GM12878 (cell line): Measurements from ENCODE around the gene TOMM20. TPM values are rescaled to one million over a fixed set of nuclear protein-coding genes. Genes with fewer than 3 reads are reported as not detected.
A peak's percentile ranks its signal among the peaks of the same experiment; 100 is the strongest.

Experiments used
- BRCA1 ChIP-seq: IDR thresholded peaks from 2 replicates; pipeline ENCODE4 v1.6.1; 2011; ENCODE audit warnings: low read depth, low read length, improper control_type of control experiment
- CHD1 ChIP-seq: IDR thresholded peaks from 2 replicates; pipeline ENCODE4 v1.6.1; 2012; ENCODE audit warnings: low read depth, low read length, improper control_type of control experiment
- E2F8 ChIP-seq: fragments of 450-650 bp; IDR thresholded peaks from 2 replicates; pipeline ENCODE4 v1.6.1; 2018; ENCODE audit warnings: mild to moderate bottlenecking, low read depth, moderate library complexity; ENCODE audit not compliant: partially characterized antibody
- EGR1 ChIP-seq, 2 experiments: IDR thresholded peaks; 1 replicate in 1 of 2; 2 replicates in 1 of 2; pipeline ENCODE4 v1.6.1; 2011 to 2012; ENCODE audit warnings: low read depth in 2 of 2, low read length in 2 of 2, borderline replicate concordance in 1 of 2, mild to moderate bottlenecking in 1 of 2, moderate library complexity in 1 of 2
- FOS ChIP-seq: IDR thresholded peaks from 3 replicates; pipeline ENCODE4 v1.6.1; 2011; ENCODE audit warnings: borderline replicate concordance; ENCODE audit not compliant: insufficient read length; ENCODE audit errors: extremely low read depth
- GATAD2B ChIP-seq: fragments of 450-650 bp; conservative IDR thresholded peaks from 2 replicates; pipeline ENCODE4 v1.6.1; 2017; ENCODE audit warnings: low read depth, mild to moderate bottlenecking, moderate library complexity
- JUNB ChIP-seq: IDR thresholded peaks from 2 replicates; pipeline ENCODE4 v1.6.1; 2016; ENCODE audit warnings: antibody characterized with exemption, mild to moderate bottlenecking
- MEF2A ChIP-seq: IDR thresholded peaks from 2 replicates; pipeline ENCODE4 v1.6.1; 2011; ENCODE audit warnings: low read depth, mild to moderate bottlenecking, low read length, moderate library complexity; ENCODE audit not compliant: insufficient read depth
- NR2C2 ChIP-seq: IDR thresholded peaks from 2 replicates; pipeline ENCODE4 v1.6.1; 2011; ENCODE audit warnings: borderline replicate concordance, low read depth; ENCODE audit not compliant: control insufficient read depth, insufficient read length
- REST ChIP-seq: IDR thresholded peaks from 2 replicates; pipeline ENCODE4 v1.6.1; 2012; ENCODE audit warnings: mild to moderate bottlenecking, low read depth, low read length
- RFX5 ChIP-seq: IDR thresholded peaks from 2 replicates; pipeline ENCODE4 v1.6.1; 2011; ENCODE audit warnings: low read depth, low read length, improper control_type of control experiment
- SKIL ChIP-seq: fragments of 450-650 bp; IDR thresholded peaks from 2 replicates; pipeline ENCODE4 v1.6.1; 2017; ENCODE audit warnings: mild to moderate bottlenecking, low read depth, inconsistent platforms; ENCODE audit not compliant: poor library complexity, severe bottlenecking
- TCF7 ChIP-seq: IDR thresholded peaks from 2 replicates; pipeline ENCODE4 v1.6.1; 2014; ENCODE audit warnings: antibody characterized with exemption, borderline replicate concordance
- WRNIP1 ChIP-seq: IDR thresholded peaks from 2 replicates; pipeline ENCODE4 v1.6.1; 2011; ENCODE audit warnings: low read depth, low read length, improper control_type of control experiment, borderline replicate concordance
- ZBTB40 ChIP-seq: fragments of 450-650 bp; IDR thresholded peaks from 2 replicates; pipeline ENCODE4 v1.6.1; 2016; ENCODE audit warnings: mild to moderate bottlenecking, moderate library complexity, borderline replicate concordance
- ZNF24 ChIP-seq: fragments of 450-650 bp; IDR thresholded peaks from 2 replicates; pipeline ENCODE4 v1.6.1; 2017; ENCODE audit warnings: antibody characterized with exemption, mild to moderate bottlenecking
- polyA plus RNA-seq, 11 experiments: library from polyadenylated mRNA; depleted of rRNA in 4 of 11; unstranded in 6 of 11; stranded (reverse) in 5 of 11; fragments of >200 nt; fragmentation: Nextera tagmentation in 4 of 11; fragmentation: Illumina TruSeq in 1 of 11; extraction: Ambion mirVana in 4 of 11; extraction: Trizol in 1 of 11; gene quantifications; 1 replicate in 1 of 11; 2 replicates in 10 of 11; pipeline versions ENCODE4 v1.2.1 to v1.2.3, GENCODE V29; 2011 to 2016; ENCODE audit warnings: inconsistent platforms in 2 of 11, missing spikeins in 2 of 11, low read depth in 1 of 11
- total RNA-seq, 4 experiments: library from RNA; depleted of rRNA in 3 of 4; stranded (reverse); fragments of >200 nt in 3 of 4; fragmentation: Illumina TruSeq in 1 of 4; extraction: Trizol in 1 of 4; gene quantifications; 2 replicates each; pipeline versions ENCODE4 v1.2.1 to v1.2.3, GENCODE V29; 2013 to 2021

The TOMM20 gene
- total and polyA plus RNA-seq, 10 of the 15 experiments (the other 5 are each of a cell fraction or from before 2014, with no cell fraction given): 39.8 to 138 (median 70.1) TPM

GRCh38 chr1:235160957-235161684, 32.5 kb upstream of the TOMM20 start, which contains the start of gene RBM34 (continued):
- TF ChIP-seq REST (peak; percentile 51; the same call in 1 of the 2 replicates), E2F8 (peak; percentile 82), JUNB (no peak), WRNIP1 (no peak), ZNF24 (no peak), CHD1 (no peak), NR2C2 (no peak), EGR1 (IDR thresholded peaks at IDR 0.05; ENCODE audit: borderline replicate concordance in 1 of 2, low read depth in 2 of 2, low read length in 2 of 2) (peak in 1 of 2 experiments; percentile 38; a peak in 1 of 3 replicates), FOS (no peak), GATAD2B (peak; percentile 95), ZBTB40 (peak; percentile 86; the same call in 1 of the 2 replicates), MEF2A (no peak), BRCA1 (no peak), SKIL (no peak), RFX5 (no peak), TCF7 (no peak)
